HepG2 (cell line): ENCODE data around the gene AKAP8. TPM values are rescaled to one million over a fixed set of nuclear protein-coding genes. Genes with fewer than 3 reads are reported as not detected.

Experiments
- ATAC-seq: fragments of 200-7000 bp; cut with Tn5 transposase; 3 replicates; pipeline ENCODE4 v1.9.1; 2020; ENCODE audit warnings: mild to moderate bottlenecking, moderate library complexity
- Bru-seq: library from RNA; stranded (reverse); fragments of 400-500 nt; gene quantifications from one replicate; lab custom pipeline; 2021; lab: Mats Ljungman, UMichigan
- BruChase-seq, 2 experiments: library from RNA; stranded (reverse); fragments of 400-500 nt; gene quantifications; one replicate each; lab custom pipeline; 2021; lab: Mats Ljungman, UMichigan
- BruUV-seq: library from RNA; stranded (reverse); fragments of 400-500 nt; replicated peaks from 2 replicates; lab custom pipeline; 2021; lab: Mats Ljungman, UMichigan
- CTCF ChIA-PET: fragments of 300-600 bp; formaldehyde crosslinking; extraction: SDS; loops from one replicate; lab custom pipeline; 2021; ENCODE audit warnings: low total read pairs, inconsistent platforms, low intra/inter-chr PET ratio; lab: Yijun Ruan, JAX
- POLR2A ChIA-PET: fragments of 350-600 bp; sonication (Branson Sonifier 250); formaldehyde crosslinking; loops from one replicate; lab custom pipeline; 2020; ENCODE audit warnings: antibody characterized with exemption, inconsistent platforms; lab: Yijun Ruan, JAX
- DNase-seq: peaks from one replicate; pipeline ENCODE4 v3.0.0-alpha.2; 2015; ENCODE audit warnings: low spot score
- FAIRE-seq: peaks from 3 replicates; lab custom pipeline; 2011; peaks lifted over from hg19 to GRCh38; lab: Jason Lieb, UNC
- H2AFZ ChIP-seq: one replicate; pipeline ENCODE4 v1.6.1; 2011; ENCODE audit warnings: low read length, inconsistent platforms
- H3K27ac ChIP-seq: fragments of 300-600 bp; 3 replicates; pipeline ENCODE4 v1.8.0; 2011; ENCODE audit warnings: mixed run types, mild to moderate bottlenecking, mixed read lengths, low read length, inconsistent platforms; ENCODE audit not compliant: insufficient read depth; ENCODE audit errors: extremely low read length
- H3K27me3 ChIP-seq, 2 experiments: fragments of 200-600 bp in 1 of 2; 2 replicates in 1 of 2; 3 replicates in 1 of 2; pipeline versions ENCODE4 v1.6.0 to v1.8.0; 2011; ENCODE audit warnings: low read length in 2 of 2, mild to moderate bottlenecking in 2 of 2, moderate library complexity in 2 of 2, inconsistent platforms in 1 of 2; ENCODE audit not compliant: insufficient read depth in 2 of 2, control insufficient read depth in 1 of 2
- H3K36me3 ChIP-seq, 2 experiments: fragments of 200-600 bp in 1 of 2; replicated peaks in 1 of 2; 2 replicates in 1 of 2; 3 replicates in 1 of 2; pipeline versions ENCODE4 v1.5.1 to v1.8.0; 2011; ENCODE audit warnings: low read length in 2 of 2, inconsistent platforms in 1 of 2; ENCODE audit not compliant: insufficient read depth in 2 of 2, control insufficient read depth in 1 of 2
- H3K4me1 ChIP-seq: 2 replicates; pipeline ENCODE4 v1.5.1; 2012; ENCODE audit warnings: low read length, inconsistent platforms; ENCODE audit not compliant: insufficient read depth
- H3K4me2 ChIP-seq: 2 replicates; pipeline ENCODE4 v1.6.0; 2011; ENCODE audit warnings: low read depth, low read length, inconsistent platforms
- H3K4me3 ChIP-seq, 3 experiments: fragments of 200-600 bp in 1 of 3; sonication (generic), shearing (Covaris generic) in 1 of 3; replicated peaks in 1 of 3; 2 replicates each; pipeline ENCODE4 v1.5.1; 2011 to 2016; ENCODE audit warnings: low read length in 3 of 3, inconsistent platforms in 2 of 3, low read depth in 2 of 3, mild to moderate bottlenecking in 2 of 3, control low read depth in 1 of 3, mixed read lengths in 1 of 3; ENCODE audit not compliant: insufficient read depth in 1 of 3
- H3K79me2 ChIP-seq: one replicate; pipeline ENCODE4 v1.6.1; 2011; ENCODE audit warnings: low read length, inconsistent platforms; ENCODE audit not compliant: insufficient read depth
- H3K9ac ChIP-seq: 2 replicates; pipeline ENCODE4 v1.6.0; 2011; ENCODE audit warnings: mild to moderate bottlenecking, low read depth, low read length, inconsistent platforms; ENCODE audit not compliant: insufficient read depth
- H3K9me3 ChIP-seq: 2 replicates; pipeline ENCODE4 v1.5.1; 2012; ENCODE audit warnings: mild to moderate bottlenecking, low read length
- H4K20me1 ChIP-seq: 2 replicates; pipeline ENCODE4 v1.6.0; 2011; ENCODE audit warnings: inconsistent platforms, mild to moderate bottlenecking, low read length, moderate library complexity; ENCODE audit not compliant: insufficient read depth
- HDAC1 ChIP-seq: sonication (generic); formaldehyde crosslinking; IDR thresholded peaks from 2 replicates; pipeline ENCODE4 v1.5.1; 2020; ENCODE audit warnings: mild to moderate bottlenecking, missing genetic modification reagents
- HHEX ChIP-seq: IDR thresholded peaks from 2 replicates; pipeline ENCODE4 v1.6.1; 2016; ENCODE audit warnings: control low read depth
- SMAD3 ChIP-seq: sonication (generic); formaldehyde crosslinking; IDR thresholded peaks from 2 replicates; pipeline ENCODE4 v1.4.0; 2020; ENCODE audit warnings: missing genetic modification reagents
- ZGPAT ChIP-seq: IDR thresholded peaks from 2 replicates; pipeline ENCODE4 v1.6.1; 2016; ENCODE audit warnings: mild to moderate bottlenecking
- ZHX2 ChIP-seq, 2 experiments: sonication (generic) in 1 of 2; formaldehyde crosslinking in 1 of 2; IDR thresholded peaks; 2 replicates each; pipeline versions ENCODE4 v1.6.1 to v1.9.0; 2014 to 2022; ENCODE audit warnings: antibody characterized with exemption in 1 of 2, borderline replicate concordance in 1 of 2, inconsistent platforms in 1 of 2, low read depth in 1 of 2, missing genetic modification reagents in 1 of 2
- ZNF546 ChIP-seq: sonication (generic); formaldehyde crosslinking; conservative IDR thresholded peaks from 2 replicates; pipeline ENCODE4 v1.8.1; 2023; ENCODE audit warnings: mild to moderate bottlenecking, missing genetic modification reagents
- WGBS: methylation state at CpG from one replicate; pipeline ENCODE4 v1.1.6; 2017; ENCODE audit warnings: low lambda C conversion rate; 5-methylcytosine and 5-hydroxymethylcytosine counted together
- in situ Hi-C: cut with HindIII; loops from 2 replicates; pipeline ENCODE4 v1.10.0; 2017; ENCODE audit warnings: low pct_unique_long_range_greater_than_20kb; ENCODE audit not compliant: extremely low pct_ligation_motif_present
- intact Hi-C: fragments of 100-400 bp; cut with micrococcal nuclease; formaldehyde crosslinking; loops from one replicate; pipeline ENCODE4 v1.10.0; 2022; ENCODE audit not compliant: unreplicated experiment
- long read RNA-seq, 2 experiments: library from RNA in 1 of 2; library from polyadenylated mRNA in 1 of 2; stranded (forward) in 1 of 2; unstranded in 1 of 2; transcript quantifications; one replicate each; pipeline ENCODE4 v2.0.0, GENCODE V29; 2019 to 2022
- polyA minus RNA-seq, 3 experiments: library from RNA; depleted of rRNA, polyadenylated mRNA; stranded (reverse); fragments of >200 nt; gene quantifications; 2 replicates each; pipeline ENCODE4 v1.2.3, GENCODE V29; 2011; ENCODE audit warnings: low replicate concordance in 1 of 3
- polyA plus RNA-seq, 8 experiments: library from polyadenylated mRNA; depleted of rRNA in 3 of 8; stranded (reverse) in 7 of 8; unstranded in 1 of 8; fragments of >200 nt; fragmentation: Illumina TruSeq in 4 of 8; extraction: Trizol in 4 of 8; gene quantifications; 2 replicates each; pipeline versions ENCODE4 v1.2.1 to v1.2.3, GENCODE V29; 2011 to 2016; ENCODE audit warnings: low read depth in 4 of 8, missing spikeins in 1 of 8, mixed read lengths in 1 of 8; ENCODE audit not compliant: insufficient read depth in 1 of 8
- total RNA-seq, 5 experiments: library from RNA; depleted of rRNA; stranded (reverse); fragments of >200 nt; fragmentation: Illumina TruSeq; extraction: Trizol; gene quantifications; 2 replicates each; pipeline ENCODE4 v1.2.3, GENCODE V29; 2016; ENCODE audit warnings: low read depth in 1 of 5
- TF ChIP-seq, protein P1 (sequence below): IDR thresholded peaks from 2 replicates; pipeline ENCODE4 v1.6.1; 2016; ENCODE audit warnings: missing genetic modification reagents, missing compliant biosample characterization

AKAP8 gene
- total RNA-seq (2016; rRNA removed; fragmentation: Illumina TruSeq; extraction: Trizol) (21.2 and 22.1 TPM in 2 replicates), polyA plus RNA-seq (2011; rRNA removed) (15.2 and 15.9 TPM in 2 replicates), polyA minus RNA-seq (2011; rRNA and poly(A)+ RNA removed; ENCODE audit: low replicate concordance) (13.4 and 15.5 TPM in 2 replicates), Bru-seq, nascent RNA (percentile 77 among the genes with signal in this experiment), BruChase-seq, experiment 1, labeled RNA remaining after a 6-hour chase (percentile 91 among the genes with signal in this experiment), BruChase-seq, experiment 2, labeled RNA remaining after a 2-hour chase (percentile 88 among the genes with signal in this experiment)
- total RNA-seq (2016; cell fraction: cytosol; rRNA removed; fragmentation: Illumina TruSeq; extraction: Trizol; ENCODE audit: low read depth), result 3.7 and 3.8 TPM in 2 replicates
- total RNA-seq (2016; cell fraction: insoluble cytoplasmic fraction; rRNA removed; fragmentation: Illumina TruSeq; extraction: Trizol), result 20.2 and 21.5 TPM in 2 replicates
- total RNA-seq (2016; cell fraction: membrane; rRNA removed; fragmentation: Illumina TruSeq; extraction: Trizol), result 9.1 and 9.4 TPM in 2 replicates
- 17.0 and 19.9 TPM in 2 replicates for total RNA-seq (2016; cell fraction: nucleus; rRNA removed; fragmentation: Illumina TruSeq; extraction: Trizol)
- polyA plus RNA-seq (2011; cell fraction: cytosol; rRNA removed), result 9.5 and 11.1 TPM in 2 replicates
- polyA plus RNA-seq (2011; cell fraction: nucleus; rRNA removed), result 35.3 and 39.7 TPM in 2 replicates
- polyA plus RNA-seq (2012), result 11.5 and 13.0 TPM in 2 replicates
- 1.6 TPM in 2 replicates for polyA plus RNA-seq (2016; cell fraction: cytosol; fragmentation: Illumina TruSeq; extraction: Trizol; ENCODE audit: low read depth)
- 17.4 and 18.4 TPM in 2 replicates for polyA plus RNA-seq (2016; cell fraction: insoluble cytoplasmic fraction; fragmentation: Illumina TruSeq; extraction: Trizol; ENCODE audit: low read depth)
- polyA plus RNA-seq (2016; cell fraction: membrane; fragmentation: Illumina TruSeq; extraction: Trizol; ENCODE audit: low read depth), result 3.7 and 4.6 TPM in 2 replicates
- 47.6 and 49.0 TPM in 2 replicates for polyA plus RNA-seq (2016; cell fraction: nucleus; fragmentation: Illumina TruSeq; extraction: Trizol; ENCODE audit: insufficient read depth, low read depth)
- 8.0 and 10.5 TPM in 2 replicates for polyA minus RNA-seq (2011; cell fraction: cytosol; rRNA and poly(A)+ RNA removed)
- polyA minus RNA-seq (2011; cell fraction: nucleus; rRNA and poly(A)+ RNA removed), result 10.9 and 13.4 TPM in 2 replicates
- long read RNA-seq, experiment 1, transcript AKAP8-201 (14 exons, 3,670 nt), result major isoform, 6 of 24 reads
- long read RNA-seq, experiment 1, partial matches to known transcripts, result 13 of 24 reads
- long read RNA-seq, experiment 1, other reads (novel, unspliced or antisense), result 5 of 24 reads
- long read RNA-seq, experiment 2, transcript AKAP8-201 (14 exons, 3,670 nt), result major isoform, 6 of 45 reads
- long read RNA-seq, experiment 2, partial matches to known transcripts, result 14 of 45 reads
- long read RNA-seq, experiment 2, other reads (novel, unspliced or antisense), result 25 of 45 reads

GRCh38 chr19:15379083-15379998 lies at the start of gene AKAP8:
AKAP8 (minus strand) TSS chr19:15379787; CDS start chr19:15379731, 56 bp downstream.
- H3K9ac ChIP-seq, result peak within 1 kb of the TSS; percentile 99
- in situ Hi-C loops (no loop called here), intact Hi-C loops (loop anchor here (5.0 to 10.0 kb wide), 3 partner anchors 33 to 95 kb away; no protein-coding TSS in a partner anchor)
- peaks cover 0 to 27% of the 10 kb centered on the region in 2 experiments; a peak in 2 of 5 replicates for H3K36me3 ChIP-seq
- H2AFZ ChIP-seq, result no peak within 1 kb of the TSS
- ChIA-PET POLR2A (interaction anchor here (0.6 to 3.6 kb wide), 22 partner anchors 11 to 176 kb away, joined by 3 to 67 read pairs (median 6); partner anchors contain the start of genes AKAP8L and BRD4), CTCF (no interaction called here)
- peak within 1 kb of the TSS; percentile 95 for H3K27ac ChIP-seq
- TSS peak; percentile 62 for BruUV-seq
- peak within 1 kb of the TSS; percentile 98 for H3K4me2 ChIP-seq
- no peaks in the 10 kb centered on the region; a peak in 1 of 5 replicates for H3K27me3 ChIP-seq
- H3K4me1 ChIP-seq, result peaks cover 48% of the 10 kb centered on the region
- H4K20me1 ChIP-seq, result peaks cover 35% of the 10 kb centered on the region
- no peaks in the 10 kb centered on the region for H3K9me3 ChIP-seq
- peaks cover 47% of the 10 kb centered on the region for H3K79me2 ChIP-seq
- peak within 1 kb of the TSS; percentile 84 to 98 (median 91) for H3K4me3 ChIP-seq
- ATAC-seq (peak; percentile 88), DNase-seq (peak; percentile 96), FAIRE-seq (no peak)
- 3% methylated on average over 25 of the region's 111 CpGs for WGBS
- no peak for TF ChIP-seq HHEX
- TF ChIP-seq ZGPAT (CRISPR knock-in tag), result peak; percentile 65
- TF ChIP-seq ZNF546 (CRISPR knock-in tag), result no peak; the same call in 1 of the 2 replicates
- TF ChIP-seq ZHX2 (IDR thresholded peaks at IDR 0.05; ENCODE audit: low read depth), result peak; percentile 82; the same call in 1 of the 2 replicates
- no peak for TF ChIP-seq ZHX2 (CRISPR knock-in tag; IDR thresholded peaks at IDR 0.05; ENCODE audit: borderline replicate concordance)
- 0 out of 2 replicates have a peak, but pooled peaks have one; percentile 20 for TF ChIP-seq SMAD3 (CRISPR knock-in tag)
- TF ChIP-seq HDAC1 (CRISPR knock-in tag), result no peak; the same call in 1 of the 2 replicates
- TF ChIP-seq, protein P1, sequence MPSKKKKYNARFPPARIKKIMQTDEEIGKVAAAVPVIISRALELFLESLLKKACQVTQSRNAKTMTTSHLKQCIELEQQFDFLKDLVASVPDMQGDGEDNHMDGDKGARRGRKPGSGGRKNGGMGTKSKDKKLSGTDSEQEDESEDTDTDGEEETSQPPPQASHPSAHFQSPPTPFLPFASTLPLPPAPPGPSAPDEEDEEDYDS, result peak; percentile 92
